Measurements from ENCODE around the gene SLC34A3.
A peak's percentile ranks its signal among the peaks of the same experiment; 100 is the strongest.

The SLC34A3 gene

DNA sequence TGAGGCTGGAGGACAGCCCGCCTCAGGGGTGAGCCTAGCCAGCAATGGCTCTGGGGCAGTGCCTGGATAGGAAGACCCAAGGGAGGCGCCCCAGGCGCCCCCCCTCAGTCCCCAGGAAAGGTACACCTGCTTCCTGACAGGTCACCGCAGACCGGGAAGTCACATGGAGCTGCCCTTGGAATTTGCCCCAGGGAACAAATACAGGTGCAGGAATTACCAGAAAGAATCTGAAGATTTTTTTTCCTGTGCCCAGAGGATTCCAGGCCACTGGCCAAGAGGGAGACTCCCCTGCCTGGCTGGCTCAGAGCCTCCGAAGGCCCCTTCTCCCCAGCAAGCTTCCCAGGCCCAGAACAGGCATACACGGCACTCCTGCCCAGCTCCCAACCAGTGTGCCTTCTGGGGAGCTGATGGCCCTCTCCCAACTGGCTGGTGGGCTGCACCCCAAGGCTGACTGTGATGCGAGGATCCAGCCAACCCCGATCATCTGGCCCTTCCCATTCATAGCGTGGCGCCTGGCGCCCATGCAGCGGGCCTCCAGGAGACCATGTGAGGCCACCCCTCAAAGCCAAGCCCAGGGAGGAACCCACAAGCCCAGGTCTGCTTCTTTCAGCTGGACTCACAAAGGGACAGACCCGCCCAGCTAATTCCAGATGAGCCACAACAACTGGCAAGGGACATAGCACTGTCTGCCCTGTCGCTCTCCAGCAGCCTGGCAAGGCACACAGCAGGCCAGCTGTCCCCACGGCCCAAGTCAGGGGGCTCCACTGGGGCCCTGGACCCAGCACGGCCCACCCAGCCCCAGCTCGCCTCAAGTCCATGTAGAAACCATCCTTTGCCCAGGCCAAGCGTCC is 32.4 kb upstream of the SLC34A3 start:
- DNase-seq = no peak

DNA sequence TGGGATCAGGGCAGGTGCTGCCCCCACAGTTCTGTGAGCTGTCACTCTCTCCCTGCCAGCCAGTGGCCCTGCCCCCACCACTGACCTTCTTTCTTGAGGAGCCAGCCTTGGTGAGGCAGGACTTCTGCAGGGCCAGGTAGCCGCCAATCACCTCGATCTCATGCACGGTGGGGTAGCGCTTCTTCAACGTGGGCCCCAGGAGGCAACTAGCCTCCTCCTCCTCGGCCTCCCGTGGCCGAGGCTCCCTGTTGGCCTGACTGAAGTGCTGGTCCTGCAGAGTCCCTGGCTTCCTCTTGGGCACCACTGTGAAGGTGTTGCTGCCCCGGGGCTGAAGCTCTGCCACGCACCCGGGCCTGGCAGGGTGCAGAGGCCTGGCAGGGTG is 31.8 kb upstream of the SLC34A3 start:
- DNase-seq = no peak

DNA sequence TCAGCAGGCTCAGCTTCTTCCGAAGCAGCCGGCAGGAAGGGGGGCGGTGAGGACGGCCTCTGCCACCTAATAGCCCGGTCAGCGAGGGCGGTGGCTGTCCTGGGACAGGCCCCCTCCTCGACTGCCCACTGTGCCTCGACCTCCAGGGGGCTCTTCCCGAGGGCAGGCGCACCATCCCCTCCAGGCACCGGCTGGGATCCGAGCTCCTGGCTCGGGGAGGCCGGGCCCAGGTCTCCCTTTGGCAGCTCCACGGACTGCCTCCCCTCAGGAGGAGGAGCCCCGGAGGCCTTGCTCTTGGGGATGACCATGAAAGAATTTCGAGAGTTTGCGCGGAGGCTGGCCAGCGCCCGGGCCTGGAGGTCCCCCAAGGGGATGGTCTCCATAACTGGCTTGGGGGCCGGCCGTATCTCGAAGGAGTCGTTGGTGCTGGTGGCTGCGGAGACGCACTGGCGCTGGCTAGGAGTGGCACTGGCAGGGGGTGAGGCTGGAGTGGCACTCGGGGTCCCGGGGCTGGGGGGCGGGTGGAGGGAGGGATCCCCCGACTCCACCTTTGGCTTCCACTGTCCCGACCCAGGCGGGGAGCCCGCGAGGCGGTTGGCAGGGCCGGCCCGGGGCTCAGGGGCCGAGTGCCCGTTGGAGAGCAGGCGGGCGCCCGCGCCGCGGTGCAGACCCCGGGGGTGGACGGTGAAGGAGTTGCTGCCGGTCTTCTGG is 31.1 kb upstream of the SLC34A3 start:
- no peak for DNase-seq

DNA sequence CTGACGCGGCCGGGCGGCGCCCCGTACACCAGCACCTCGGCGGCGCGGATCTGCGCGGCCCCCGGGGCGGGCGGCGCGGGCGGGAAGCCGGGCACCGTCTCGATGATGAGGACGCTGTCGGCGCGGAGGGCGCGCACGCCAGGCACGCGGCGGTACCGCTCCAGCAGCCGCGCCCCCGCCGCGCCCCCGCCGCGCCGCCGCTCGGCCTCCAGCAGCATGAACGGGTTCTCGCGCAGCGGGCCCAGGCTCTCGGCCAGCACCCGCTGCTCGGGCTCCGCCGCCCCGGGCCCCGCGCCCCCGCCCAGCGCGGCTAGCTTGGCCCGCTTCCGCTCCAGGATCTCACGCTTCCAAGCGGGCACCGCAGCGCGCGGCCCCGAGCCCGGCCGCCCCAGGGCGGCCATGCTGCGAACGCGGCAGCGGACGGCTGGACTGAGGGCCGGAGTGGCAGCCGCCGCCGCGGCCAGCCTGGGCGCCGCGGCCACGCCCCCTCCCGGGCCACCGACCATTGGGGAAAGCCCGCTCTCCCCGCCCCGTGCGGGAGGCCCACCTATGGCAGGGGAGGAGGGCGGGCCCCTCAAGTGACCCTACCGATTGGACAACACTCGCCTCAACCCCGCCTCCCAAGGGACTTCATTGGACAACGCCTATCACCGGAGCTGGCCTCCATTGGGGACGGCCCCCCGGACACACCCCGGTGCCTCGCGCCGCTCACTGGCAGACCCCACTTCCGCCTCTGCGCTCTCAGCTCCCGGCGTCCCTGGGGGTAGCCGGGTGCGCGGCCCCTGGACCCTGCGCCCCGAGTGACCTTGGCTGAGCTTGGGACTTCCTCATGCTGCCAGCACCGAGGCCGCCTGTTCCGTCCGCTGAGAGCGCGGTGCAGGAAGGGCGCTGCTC is 30.1 kb upstream of the SLC34A3 start, which contains the start of gene TPRN:
TPRN (minus strand) TSS at position 431 of the 894 bp plus-strand sequence; CDS start at position 401, 30 bp downstream.
- peak; percentile 100 for DNase-seq

DNA sequence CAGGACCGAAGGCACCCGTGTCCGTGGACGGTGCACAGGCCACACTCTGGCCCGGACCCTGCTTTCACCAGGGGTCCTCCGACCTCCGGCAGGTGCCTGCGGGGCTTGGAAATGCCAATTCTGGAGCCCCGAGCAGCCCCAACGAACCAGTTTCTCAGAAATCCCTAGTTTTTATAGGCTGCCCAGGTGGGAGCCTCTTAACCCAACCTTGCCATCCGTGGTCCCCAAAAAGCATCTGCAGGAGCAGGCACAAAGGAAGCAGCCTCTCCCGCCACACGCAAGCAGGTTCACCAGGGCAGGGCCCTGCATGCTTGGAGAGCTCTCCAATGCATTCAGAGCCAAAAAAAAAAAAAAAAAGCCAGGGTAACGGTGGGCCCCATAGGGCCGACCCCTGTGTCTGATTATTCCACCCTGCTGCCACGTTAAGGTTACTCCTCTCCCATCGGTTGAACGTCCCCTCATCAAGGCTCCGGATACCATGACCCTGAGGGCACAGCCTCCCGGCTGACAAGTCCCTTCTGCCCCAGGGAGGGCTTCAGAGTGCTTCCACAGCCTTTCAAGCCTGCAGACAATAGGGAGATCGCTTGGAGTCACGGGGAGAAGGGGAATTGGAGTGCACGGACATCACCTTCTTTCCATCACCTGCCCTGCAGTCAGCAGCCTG is 29.4 kb upstream of the SLC34A3 start:
- no peak for DNase-seq

DNA sequence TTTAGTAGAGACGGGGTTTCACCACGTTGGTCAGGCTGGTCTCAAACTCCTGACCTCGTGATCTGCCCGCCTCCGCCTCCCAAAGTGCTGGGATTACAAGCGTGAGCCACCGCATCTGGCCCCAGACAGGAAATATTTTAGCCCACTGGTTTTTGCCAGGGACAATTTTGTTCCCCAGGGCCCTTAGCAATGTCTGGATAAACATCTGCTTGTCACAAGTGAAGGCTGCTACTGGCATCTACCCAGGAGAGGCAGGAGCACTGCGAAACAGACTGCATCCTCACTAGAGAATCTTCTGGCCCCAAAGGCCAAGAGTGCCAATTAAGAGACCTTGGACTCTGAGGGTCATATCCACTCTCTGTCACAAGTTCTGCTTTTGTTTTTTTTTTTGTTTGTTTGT is 27.7 kb upstream of the SLC34A3 start:
- DNase-seq = peak; percentile 43

DNA sequence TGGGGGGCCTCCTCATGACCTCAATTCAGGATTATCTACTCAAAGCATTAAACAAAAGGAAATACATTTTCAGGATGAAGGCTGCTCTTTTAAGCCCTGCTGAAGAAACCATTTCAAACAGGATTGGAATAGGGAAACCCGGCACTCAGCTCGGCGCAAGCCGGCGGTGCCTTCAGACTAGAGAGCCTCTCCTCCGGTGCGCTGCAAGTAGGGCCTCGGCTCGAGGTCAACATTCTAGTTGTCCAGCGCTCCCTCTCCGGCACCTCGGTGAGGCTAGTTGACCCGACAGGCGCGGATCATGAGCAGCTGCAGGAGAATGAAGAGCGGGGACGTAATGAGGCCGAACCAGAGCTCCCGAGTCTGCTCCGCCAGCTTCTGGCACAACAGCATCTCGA is 26.0 kb upstream of the SLC34A3 start:
- DNase-seq = no peak

DNA sequence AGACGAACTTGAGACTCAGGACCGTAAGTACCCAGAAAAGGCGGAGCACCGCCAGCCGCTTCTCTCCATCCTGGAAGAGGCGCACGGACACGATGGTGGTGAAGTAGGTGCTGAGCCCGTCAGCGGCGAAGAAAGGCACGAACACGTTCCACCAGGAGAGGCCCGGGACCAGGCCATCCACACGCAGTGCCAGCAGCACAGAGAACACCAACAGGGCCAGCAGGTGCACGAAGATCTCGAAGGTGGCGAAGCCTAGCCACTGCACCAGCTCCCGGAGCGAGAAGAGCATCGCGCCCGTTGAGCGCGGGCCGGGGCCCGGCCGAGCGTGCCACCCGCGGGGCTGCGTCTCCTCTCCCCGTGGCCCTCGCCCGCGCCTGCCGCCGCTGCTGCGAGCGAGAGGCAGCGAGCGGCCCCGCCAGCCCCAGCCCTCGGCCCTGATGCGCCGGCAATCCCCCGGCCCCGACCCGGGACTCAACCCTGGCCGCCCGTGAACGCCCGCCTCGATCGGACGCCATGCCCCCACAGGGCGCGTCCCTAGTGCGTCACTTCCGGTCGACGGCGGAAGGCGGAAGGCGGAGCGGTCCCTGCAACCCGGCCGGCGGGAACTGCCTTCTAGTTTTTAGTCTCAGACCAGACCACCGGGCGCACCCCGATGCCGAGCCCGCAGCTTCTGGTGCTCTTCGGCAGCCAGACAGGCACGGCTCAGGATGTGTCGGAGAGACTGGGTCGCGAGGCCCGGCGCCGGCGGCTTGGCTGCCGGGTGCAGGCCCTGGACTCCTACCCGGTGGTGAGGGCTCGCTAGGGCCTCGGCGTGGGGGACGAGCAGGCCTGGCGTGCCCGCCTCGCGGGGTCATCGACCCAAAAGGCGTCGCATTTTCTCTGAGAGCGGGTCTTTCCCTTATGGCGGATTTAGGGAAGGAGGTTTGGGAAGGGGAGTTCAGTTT is 25.3 kb upstream of the SLC34A3 start, which contains the start of the genes NDOR1 and TMEM203:
NDOR1 (plus strand) TSS at position 575 of the 944 bp plus-strand sequence; CDS start at position 653, 78 bp downstream.
TMEM203 (minus strand) TSS at position 523 of the 944 bp plus-strand sequence; CDS start at position 289, 234 bp downstream.
- peak; percentile 95 for DNase-seq

DNA sequence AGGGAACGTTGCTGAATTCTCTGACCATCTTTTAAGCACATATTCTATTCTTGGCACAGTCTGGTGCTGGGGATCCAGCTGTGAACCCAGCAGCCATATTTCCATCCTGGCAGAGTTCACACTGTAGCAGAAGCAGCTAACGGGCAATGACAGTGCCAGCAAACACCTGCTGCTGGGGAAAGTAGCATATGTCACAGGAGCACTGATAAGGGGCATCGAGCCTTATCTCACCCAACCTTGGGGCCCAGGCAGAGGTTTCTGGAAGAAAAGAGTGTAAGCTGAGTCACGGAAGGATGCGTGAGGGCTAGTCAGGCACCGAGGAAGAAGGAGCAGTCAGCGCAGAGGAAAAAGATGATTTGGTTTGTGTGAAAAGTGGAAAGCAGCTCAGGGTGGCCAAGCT is 24.1 kb upstream of the SLC34A3 start:
- peak; percentile 61 for DNase-seq

DNA sequence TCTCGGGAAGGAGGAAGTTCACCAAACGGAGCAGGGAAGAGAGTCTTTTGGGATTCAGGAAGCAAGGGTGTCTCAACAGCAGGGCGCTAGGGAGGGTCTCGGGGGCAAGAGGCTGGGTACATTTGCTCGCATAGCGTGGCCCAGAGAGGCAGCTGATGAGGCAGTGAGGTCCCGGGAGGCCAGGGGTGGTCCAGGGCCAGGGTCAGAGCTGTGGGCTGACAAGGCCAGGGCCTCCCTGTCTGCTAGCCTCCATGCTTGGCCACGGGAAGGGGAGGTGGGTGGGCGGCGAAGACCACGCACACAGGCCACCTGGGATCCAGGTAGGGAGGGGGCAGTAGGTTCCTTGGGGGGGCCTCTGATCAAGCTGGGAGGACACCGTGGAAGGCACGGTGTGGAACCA is 19.2 kb upstream of the SLC34A3 start:
- DNase-seq = no peak

DNA sequence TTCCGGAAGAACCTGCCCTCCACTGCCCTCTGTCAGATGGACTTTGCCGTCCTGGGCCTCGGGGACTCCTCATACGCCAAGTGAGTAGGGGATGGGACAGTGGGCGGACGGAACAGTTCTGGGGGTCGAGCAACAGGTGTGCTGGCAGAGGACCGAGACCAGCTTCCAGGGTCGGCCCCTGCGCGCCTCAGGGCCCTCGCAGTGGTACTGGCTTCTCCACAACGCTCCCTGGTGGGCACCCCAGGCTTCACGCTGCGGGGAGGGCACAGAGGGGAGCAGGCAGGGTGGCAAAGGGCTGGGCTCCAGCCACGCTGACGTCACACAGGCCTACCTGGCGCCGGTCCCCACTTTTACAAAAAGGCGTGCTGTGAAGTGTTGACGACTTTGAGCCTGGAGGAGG is 18.2 kb upstream of the SLC34A3 start:
- DNase-seq = no peak

DNA sequence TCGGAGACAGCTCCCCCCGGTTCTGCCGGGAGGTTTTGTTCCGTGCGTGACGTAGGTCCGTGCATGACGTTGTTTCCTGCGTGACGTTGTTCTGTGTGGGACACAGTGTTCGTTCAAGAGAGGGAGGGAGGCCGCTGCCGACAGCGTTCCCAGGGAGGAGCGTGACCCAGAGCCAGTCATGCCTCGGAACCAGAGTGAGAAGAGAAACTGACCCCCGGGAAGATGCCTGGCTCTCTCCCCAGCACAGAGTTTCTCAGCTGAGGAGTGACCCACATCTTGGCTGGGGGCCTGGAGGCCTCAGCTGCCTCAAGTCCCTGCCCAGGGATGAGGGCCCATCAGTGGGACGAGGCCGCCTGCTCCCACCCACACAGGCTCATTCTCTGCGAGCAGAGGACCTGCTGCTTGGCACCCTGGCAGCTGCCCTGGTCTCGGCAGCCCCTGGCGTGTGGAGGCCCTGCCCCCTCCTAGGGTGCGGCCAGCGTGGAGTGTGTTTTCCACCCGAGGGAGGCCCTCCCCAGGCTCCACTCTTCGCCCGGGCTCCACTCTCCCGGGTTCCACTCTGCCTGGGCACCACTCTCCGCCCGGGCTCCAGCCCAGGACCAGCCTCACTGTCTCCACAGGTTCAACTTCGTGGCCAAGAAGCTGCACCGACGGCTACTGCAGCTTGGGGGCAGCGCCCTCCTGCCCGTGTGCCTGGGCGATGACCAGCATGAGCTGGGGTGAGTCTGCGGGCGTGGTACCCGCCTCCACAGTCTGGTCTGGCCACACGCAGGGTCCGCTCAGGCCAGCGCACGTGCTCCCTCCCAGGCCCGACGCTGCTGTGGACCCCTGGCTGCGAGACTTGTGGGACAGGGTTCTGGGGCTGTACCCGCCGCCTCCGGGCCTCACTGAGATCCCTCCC is 17.3 kb upstream of the SLC34A3 start:
- no peak for DNase-seq

DNA sequence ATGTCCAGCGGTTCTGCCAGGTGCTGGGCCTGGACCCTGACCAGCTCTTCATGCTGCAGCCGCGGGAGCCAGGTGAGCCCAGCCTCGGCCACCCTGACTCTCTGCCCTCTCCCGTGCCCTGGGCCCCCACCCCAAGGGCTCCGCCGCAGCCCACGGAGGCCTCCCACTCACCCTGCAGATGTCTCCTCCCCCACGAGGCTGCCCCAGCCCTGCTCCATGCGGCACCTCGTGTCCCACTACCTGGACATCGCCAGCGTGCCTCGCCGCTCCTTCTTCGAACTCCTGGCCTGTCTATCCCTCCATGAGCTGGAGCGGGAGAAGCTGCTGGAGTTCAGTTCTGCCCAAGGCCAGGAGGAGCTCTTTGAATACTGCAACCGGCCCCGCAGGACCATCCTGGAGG is 16.1 kb upstream of the SLC34A3 start:
- no peak for DNase-seq

DNA sequence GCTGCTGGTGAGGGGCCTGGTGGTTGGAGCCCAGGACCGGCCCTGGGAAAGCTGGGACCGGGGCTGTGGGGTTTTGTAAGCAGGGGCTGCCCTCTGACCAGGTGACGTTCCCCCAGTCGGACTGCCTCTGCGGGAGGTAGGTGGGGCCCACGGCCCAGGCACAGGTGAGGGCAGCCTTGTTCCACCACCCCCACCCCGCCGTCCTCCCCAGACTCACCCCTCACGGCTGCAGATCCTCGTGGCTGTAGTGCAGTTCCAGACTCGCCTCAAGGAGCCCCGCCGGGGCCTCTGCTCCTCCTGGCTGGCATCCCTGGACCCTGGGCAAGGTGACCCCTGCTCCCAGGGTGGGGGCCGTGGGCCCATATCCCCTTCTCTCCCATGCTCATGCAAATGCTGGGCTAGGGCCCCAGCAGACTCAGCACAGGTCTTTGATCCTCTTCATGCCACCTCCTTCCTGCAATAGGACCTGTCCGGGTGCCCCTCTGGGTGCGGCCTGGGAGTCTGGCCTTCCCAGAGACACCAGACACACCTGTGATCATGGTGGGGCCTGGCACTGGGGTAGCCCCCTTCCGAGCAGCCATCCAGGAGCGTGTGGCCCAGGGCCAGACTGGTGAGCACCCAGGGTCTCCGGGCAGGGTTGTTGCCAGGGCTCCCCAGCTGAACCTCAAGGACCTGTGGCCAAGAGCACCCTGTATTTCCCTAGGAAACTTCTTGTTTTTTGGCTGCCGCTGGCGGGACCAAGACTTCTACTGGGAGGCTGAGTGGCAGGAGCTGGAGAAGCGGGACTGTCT is 15.3 kb upstream of the SLC34A3 start:
- DNase-seq = no peak

DNA sequence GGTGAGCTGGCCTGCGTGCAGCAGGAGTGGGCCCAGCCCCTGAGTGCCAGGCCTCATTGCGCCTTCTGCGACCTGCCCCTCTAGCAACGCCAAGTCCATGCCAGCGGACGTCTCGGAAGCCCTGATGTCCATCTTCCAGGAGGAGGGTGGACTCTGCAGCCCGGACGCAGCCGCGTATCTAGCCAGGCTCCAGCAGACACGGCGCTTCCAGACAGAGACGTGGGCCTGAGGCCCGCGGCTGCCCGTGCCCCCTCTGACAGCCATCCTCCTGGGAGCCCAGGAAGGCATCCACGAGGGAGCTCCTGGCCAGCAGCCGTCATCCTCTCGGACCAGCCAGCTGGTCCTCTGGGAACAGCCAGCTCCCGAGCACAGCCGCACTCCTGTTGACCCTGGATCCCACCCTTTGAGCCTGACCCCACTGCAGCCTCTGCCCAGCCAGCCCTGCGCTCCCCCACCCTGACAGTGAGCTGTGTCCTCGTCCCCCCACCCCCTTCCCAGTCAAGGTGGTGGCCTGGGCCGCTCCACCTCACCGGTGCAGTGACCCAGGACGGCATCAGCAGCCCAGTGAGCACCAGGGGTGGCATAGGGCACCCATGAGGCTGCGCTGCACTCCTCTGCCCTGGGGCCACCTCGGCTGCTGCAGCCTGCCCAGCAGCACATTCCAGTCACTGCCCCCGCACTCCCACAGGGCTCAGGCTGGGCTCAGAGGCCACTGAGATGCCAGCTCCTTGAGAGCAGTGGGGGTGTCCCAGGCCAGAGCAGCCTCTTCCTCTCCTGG is 14.3 kb upstream of the SLC34A3 start:
- no peak for DNase-seq

DNA sequence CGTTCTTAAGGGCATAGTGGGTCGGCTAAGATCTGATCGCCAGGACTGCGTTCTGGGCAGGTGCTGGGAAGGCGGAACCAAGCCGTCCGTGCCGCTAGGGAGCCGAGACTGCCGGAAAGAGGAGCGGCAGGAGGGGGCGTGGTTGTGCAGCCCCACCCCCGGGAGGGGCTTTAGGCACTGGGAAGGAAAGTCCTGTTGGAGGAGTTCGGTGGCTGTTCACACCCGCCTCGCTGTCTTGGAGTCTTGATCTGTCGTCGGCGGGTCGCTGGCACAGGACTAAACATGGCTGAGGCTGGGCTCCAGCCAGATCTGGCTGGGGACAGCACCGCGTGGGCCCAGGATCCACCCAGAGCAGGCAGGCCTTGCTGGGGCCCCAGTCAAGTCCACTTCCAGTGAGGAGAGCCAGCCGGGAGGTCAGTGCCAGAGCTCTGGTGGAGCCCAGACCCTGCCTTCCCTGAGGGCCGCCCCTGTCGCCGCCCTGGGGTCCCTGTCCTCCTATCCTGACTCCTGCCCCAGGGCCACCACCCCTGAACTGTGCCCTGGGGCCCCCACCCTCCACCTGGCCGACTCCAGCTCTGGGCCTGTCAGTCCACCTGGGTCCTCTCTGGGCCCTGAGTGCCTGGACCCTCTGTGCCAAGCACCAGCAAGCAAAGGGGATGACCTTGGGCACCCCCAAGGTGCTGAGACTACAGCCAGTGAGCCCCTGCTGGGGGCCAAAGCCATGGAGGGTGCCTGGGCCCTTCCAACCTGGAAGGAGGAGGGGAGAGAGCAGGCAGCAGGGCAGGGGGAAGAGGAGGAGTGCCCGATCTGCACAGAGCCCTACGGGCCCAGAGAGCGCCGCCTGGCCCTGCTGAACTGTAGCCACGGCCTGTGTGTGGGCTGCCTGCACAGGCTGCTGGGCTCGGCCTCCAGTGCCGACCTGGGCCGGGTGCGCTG is 13.2 kb upstream of the SLC34A3 start:
- DNase-seq = no peak

DNA sequence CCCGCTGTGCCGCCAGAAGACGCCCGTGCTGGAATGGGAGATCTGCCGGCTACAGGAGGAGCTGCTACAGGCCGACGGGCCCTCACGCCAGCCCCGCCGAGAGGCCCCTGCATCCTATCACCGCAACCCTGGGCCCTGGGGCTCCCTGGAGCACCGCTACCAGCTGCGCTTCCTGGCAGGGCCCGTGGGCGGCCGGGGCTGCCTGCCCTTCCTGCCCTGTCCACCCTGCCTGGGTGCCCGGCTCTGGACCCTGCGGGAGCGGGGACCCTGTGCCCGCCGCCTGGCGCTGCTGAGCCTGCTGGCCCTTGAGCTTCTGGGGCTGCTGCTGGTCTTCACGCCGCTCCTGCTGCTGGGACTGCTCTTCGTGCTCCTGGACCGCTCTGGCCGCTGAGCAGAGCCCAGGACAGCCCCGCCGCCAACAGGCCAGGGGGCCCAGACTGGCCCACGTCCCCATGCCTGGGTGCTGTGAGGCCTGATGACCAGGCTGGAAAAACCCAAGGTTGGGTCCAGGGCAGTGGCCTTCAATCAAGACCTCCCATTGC is 12.4 kb upstream of the SLC34A3 start:
- DNase-seq = no peak
